GM12878 (cell line): ENCODE measurements around the gene KIAA1328.

Source experiments
- E2F8 ChIP-seq: fragments of 450-650 bp; IDR thresholded peaks from 2 replicates; pipeline ENCODE4 v1.6.1; 2018; ENCODE audit warnings: mild to moderate bottlenecking, low read depth, moderate library complexity; ENCODE audit not compliant: partially characterized antibody
- EZH2 ChIP-seq: IDR thresholded peaks from 2 replicates; pipeline ENCODE4 v1.6.1; 2012; ENCODE audit warnings: low read depth, mild to moderate bottlenecking, control low read depth, inconsistent platforms, low read length, borderline replicate concordance; ENCODE audit not compliant: control insufficient read depth
- GABPA ChIP-seq: IDR thresholded peaks from 2 replicates; pipeline ENCODE4 v1.6.1; 2014; ENCODE audit warnings: antibody characterized with exemption, low read depth, mild to moderate bottlenecking, inconsistent platforms
- JUND ChIP-seq: IDR thresholded peaks from 2 replicates; pipeline ENCODE4 v1.6.1; 2012; ENCODE audit warnings: low read depth, mild to moderate bottlenecking, low read length, improper control_type of control experiment, moderate library complexity
- NRF1 ChIP-seq: conservative IDR thresholded peaks from 2 replicates; pipeline ENCODE4 v1.6.1; 2011; ENCODE audit warnings: mild to moderate bottlenecking, low read depth, low read length, improper control_type of control experiment
- POLR2AphosphoS5 ChIP-seq: IDR thresholded peaks from 2 replicates; pipeline ENCODE4 v1.6.1; 2011; ENCODE audit warnings: mild to moderate bottlenecking, low read length, inconsistent platforms
- RCOR1 ChIP-seq: conservative IDR thresholded peaks from 2 replicates; pipeline ENCODE4 v1.6.1; 2012; ENCODE audit warnings: low read depth, low read length, improper control_type of control experiment
- REST ChIP-seq: IDR thresholded peaks from 2 replicates; pipeline ENCODE4 v1.6.1; 2012; ENCODE audit warnings: mild to moderate bottlenecking, low read depth, low read length

GRCh38 chr18:37235583-37235982, 406.7 kb downstream of the KIAA1328 start:
- no peak for TF ChIP-seq JUND
- TF ChIP-seq EZH2 = no peak
- no peak for TF ChIP-seq RCOR1
- no peak for TF ChIP-seq GABPA
- TF ChIP-seq NRF1 = no peak
- TF ChIP-seq REST = no peak
- no peak for TF ChIP-seq E2F8
- TF ChIP-seq POLR2AphosphoS5 = no peak
